T-helper 1 cell (primary cell): ENCODE data around the gene JMJD1C.

Experiments
- DNase-seq, 5 donors: peaks; one replicate each; pipeline ENCODE4 v3.0.0-alpha.2; 2012 to 2020

JMJD1C gene

DNA sequence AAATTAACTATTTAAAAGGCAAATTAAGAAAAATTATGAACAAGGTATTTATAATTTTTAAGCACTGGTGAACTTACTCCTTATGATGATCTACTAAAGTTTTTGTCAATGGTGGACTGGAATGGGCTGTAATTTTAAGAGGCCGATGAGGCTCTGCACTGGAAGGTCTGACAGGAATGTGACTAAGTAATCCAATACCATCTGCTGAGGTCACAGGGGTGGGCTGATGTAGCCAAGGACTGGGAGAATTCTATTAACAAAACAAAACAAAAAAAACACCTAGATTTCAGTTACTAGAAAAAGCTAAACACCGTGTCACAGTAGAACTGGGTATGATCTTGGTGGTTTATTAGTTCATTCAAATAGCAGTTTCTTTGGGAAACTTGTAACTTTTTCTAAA lies 256.8 kb downstream of the JMJD1C start:
- no peak for DNase-seq

DNA sequence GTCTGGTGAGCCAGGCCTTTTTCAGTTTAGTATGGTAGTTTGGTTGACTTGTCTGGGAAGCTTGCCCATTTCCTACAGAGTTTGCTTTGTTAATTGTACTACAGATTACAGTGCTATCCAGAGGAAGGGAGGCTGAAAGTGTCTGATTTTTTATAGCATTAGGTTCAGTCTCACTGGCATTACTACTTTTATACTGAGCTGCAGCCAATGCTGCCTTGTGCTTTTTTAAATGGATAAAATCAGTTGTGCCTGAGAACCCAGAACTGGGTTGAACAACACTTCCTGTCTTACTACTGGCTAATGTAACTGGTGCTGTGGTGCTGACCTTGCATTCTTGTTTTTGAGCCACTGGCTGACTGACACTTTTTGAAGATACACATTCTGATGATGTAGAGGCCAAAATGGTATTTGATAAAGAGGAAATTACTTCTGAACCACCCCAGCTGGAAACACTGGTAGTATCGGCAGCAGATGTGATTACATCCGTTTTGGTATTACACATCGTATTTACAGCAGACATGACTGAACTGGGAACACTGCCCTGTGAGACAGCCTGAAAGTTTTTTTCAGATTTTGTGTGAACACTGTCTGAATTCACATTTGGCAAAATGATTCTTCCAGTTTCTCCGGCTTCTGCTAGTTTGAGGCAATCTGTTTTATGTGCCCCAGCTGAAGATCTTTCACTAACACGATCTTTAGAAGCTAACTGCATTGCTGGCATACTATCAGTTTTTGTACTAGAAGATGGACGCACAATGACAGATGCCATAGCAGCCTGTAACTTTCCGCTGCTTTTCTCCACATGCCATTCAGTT lies 258.6 kb downstream of the JMJD1C start:
- DNase-seq, result peak in 1 of 5 donors; percentile 43

- peak in 1 of 5 donors; percentile 35 for DNase-seq
These were observed 259.2 kb downstream of the JMJD1C start for GRCh38 chr10:63206576-63206975.

DNA sequence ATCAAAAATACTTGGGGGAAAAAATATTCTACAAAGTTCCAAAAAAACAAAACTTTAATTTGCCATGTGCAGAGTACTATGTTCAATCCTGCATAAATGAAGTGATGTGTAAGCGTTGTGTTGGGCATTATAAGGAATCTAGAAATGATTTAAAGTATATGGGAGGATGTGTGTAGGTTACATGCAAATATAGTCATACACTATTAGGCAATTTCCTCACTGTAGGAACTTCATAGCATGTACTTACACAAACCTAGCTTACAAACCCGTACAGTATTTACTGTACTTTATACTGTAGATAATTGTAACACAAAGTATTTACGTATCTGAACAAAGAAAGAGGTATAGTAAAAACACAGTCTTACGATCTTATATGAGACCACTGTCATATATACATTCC lies 260.4 kb downstream of the JMJD1C start:
- no peak for DNase-seq

GRCh38 chr10:63204667-63205391 lies 260.9 kb downstream of the JMJD1C start:
- DNase-seq, result no peak

GRCh38 chr10:63201118-63201517 lies 264.7 kb downstream of the JMJD1C start:
- DNase-seq, result no peak

DNA sequence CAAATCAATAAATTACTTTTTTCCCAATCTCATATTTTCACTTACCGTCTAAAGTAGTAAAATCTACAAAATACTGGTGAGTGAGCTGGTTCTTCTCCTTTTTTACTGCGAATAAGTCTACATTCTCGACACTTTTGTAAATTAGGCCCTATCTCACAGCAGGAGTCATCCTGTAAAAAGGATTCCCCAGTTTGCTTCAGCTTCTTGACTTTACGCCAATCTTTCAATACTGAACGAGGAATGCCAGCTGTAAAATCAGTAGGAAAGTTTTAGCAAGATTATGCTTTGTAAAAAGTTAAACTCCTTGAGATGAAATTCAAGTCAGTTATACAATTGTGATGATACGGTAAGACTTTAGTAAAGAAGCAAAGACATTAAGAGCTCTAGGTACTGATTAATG lies 265.3 kb downstream of the JMJD1C start:
- no peak for DNase-seq

GRCh38 chr10:63199716-63200115 lies 266.1 kb downstream of the JMJD1C start:
- DNase-seq, result no peak

- DNase-seq, result no peak
These were observed 268.3 kb downstream of the JMJD1C start for GRCh38 chr10:63197344-63198092.

DNA sequence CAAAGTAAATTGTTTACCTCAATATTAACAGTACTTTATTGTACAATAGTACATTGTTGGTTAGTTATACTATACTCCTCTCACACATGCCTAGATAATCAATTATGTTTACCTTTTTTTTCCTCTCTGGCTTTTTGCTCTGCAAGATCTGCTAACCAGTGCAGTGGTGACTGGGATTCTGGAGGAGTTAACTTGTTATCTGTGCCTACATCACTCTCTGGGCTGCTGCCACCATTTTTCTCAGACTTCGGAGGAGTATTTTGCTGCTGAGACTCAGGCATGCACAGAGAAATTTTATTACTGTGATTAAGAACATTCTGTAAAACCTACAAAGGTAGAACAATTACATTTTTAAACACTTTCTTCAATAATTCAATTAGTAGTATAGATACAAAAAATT lies 273.0 kb downstream of the JMJD1C start:
- DNase-seq, result no peak

DNA sequence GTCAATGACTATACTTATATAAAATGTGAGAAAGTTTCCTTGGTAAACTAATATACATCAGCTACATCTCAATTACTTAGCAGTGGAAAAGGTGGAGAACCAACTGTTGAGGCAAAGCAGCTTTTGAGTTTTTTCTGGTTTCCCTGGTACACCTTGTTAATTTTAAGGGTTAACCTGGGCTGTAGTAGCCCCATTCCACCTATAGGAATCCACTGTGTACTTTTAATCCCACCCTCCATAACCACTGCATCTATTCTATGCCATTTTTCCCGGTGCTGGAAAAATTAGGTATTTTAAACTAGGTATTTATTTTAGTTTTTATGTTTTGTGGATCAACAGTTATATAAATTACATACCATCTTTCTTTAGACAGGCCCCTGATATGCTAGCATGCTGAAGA lies 290.2 kb downstream of the JMJD1C start:
- no peak for DNase-seq

- DNase-seq, result peak in 1 of 5 donors; percentile 83
These were observed 292.1 kb downstream of the JMJD1C start for GRCh38 chr10:63173468-63174232.

- DNase-seq, result no peak
These were observed 293.9 kb downstream of the JMJD1C start for GRCh38 chr10:63171926-63172325.

DNA sequence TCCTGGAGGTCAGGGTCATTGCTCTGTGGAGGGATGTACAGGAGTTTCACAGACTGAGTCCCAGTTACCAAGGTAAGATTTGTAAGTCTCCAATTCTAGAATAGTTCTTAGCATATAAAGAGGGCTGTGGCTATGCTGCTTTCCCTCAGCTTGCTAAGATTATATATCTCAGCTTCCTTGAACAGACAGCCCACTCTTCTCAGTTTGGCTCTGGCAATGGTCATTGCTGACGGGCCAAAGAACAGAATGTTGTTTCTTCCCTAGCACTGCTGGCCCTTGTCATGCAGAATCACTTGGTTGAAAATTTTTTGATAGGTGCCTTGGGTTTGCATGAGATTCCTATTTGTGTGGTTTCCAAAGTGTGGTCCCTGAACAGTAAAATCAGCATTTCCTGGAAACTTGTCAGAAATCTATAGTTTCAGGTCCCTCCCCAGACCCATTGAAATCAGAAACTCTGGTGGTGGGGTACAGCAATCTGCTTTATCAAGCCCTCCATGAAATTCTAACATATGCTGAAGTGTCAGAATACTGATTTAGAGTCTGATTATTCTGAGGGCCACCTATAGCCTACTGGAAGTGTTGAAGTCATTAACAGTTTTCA lies 294.4 kb downstream of the JMJD1C start:
- peak in 1 of 5 donors; percentile 29 for DNase-seq

- DNase-seq, result no peak
These were observed 296.2 kb downstream of the JMJD1C start for GRCh38 chr10:63169624-63170023.

- no peak for DNase-seq
These were observed 296.8 kb downstream of the JMJD1C start for GRCh38 chr10:63168821-63169462.

DNA sequence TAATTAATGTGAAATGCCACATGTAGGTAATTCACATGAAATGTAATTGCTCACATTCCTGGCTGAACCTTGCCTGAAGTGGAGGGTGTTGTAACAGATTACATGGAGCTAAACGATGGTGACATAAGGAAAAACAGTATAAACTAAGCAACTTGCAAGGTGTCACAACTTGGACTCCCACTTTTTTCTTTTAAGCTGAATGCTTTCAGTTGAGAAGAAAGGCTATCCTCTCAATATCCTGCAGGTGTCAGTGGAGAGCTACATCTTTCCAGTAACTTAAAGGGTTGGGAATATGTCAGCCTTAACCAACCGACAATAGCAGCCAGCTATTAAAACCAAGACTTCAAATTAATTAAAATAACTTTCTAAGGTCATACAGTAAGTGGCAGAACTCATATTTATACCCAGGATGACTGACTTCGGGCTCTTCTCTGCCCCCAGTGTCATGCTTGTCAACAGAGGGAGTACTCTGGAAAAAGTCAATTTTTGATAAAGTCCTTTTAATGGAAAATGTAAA lies 299.0 kb downstream of the JMJD1C start:
- peak in 3 of 5 donors; percentile 17 to 65 (median 26) for DNase-seq

DNA sequence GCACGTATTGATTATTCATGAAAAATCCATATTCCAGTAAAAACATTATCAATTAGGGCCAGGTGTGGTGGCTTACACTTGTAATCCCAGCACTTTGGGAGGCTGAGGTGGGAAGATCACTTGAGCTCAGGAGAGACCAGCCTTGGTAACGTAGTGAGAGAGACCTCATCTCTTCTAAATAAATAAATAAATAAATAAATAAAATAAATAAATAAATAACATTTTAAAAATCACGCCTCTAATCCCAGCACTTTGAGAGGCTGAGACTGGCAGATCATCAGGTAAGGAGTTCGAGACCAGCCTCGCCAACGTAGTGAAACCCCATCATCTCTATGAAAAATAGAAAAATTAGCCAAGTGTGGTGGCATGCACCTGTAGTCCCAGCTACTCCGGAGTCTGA lies 300.5 kb downstream of the JMJD1C start:
- DNase-seq, result no peak

- no peak for DNase-seq
These were observed 301.6 kb downstream of the JMJD1C start for GRCh38 chr10:63164166-63164623.

DNA sequence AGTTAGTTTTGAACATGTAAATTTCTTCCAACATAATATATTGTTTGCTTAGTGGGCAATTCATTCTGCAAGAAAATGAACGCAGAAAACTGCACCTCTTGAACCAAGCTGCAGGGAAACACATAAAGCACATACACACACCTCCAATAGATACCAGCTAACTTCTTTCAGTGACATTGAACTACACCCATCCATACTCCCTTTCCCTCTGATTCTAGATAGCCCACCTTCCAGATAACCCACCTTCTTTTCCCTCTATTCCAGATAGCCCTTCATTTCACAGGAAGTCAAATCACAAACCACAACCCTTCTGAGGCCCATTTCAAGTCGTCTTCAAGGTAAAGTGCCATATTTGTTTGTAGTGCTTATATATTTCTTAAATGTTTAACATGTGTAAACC lies 304.2 kb downstream of the JMJD1C start:
- DNase-seq, result no peak
